Activated CD4-positive, alpha-beta memory T cell treated with anti-CD3 and anti-CD28 coated beads for 36 hours (primary cell): ENCODE results near the gene XPA. TPM values are rescaled to one million over a fixed set of nuclear protein-coding genes. Genes with fewer than 3 reads are reported as not detected.

Experiments used
- CTCF ChIA-PET: fragments of 350-600 bp; sonication (Branson Sonifier 250); formaldehyde crosslinking; loops from one replicate; lab custom pipeline; 2021; ENCODE audit warnings: antibody characterized with exemption, inconsistent platforms; lab: Charles Lee
- POLR2A ChIA-PET: fragments of 350-600 bp; sonication (Branson Sonifier 250); formaldehyde crosslinking; loops from one replicate; lab custom pipeline; 2021; ENCODE audit warnings: antibody characterized with exemption; lab: Charles Lee
- DNase-seq: peaks from one replicate; pipeline ENCODE4 v3.0.0-alpha.2; 2020
- H3K27ac Mint-ChIP-seq: one replicate; pipeline ENCODE4 v1.8.0; 2021; ENCODE audit warnings: mixed read lengths
- H3K27me3 Mint-ChIP-seq: one replicate; pipeline ENCODE4 v1.8.0; 2021; ENCODE audit warnings: mixed read lengths
- H3K36me3 Mint-ChIP-seq: one replicate; pipeline ENCODE4 v1.8.0; 2021; ENCODE audit warnings: mixed read lengths
- H3K4me1 Mint-ChIP-seq: one replicate; pipeline ENCODE4 v1.8.0; 2021; ENCODE audit warnings: low read depth, mixed read lengths
- H3K4me3 Mint-ChIP-seq: one replicate; pipeline ENCODE4 v1.8.0; 2021; ENCODE audit warnings: mild to moderate bottlenecking, mixed read lengths
- H3K9me3 Mint-ChIP-seq: one replicate; pipeline ENCODE4 v1.8.0; 2021; ENCODE audit warnings: mixed read lengths
- intact Hi-C: fragments of 100-400 bp; cut with micrococcal nuclease; formaldehyde crosslinking; loops from one replicate; pipeline ENCODE4 v1.15.1; 2023
- total RNA-seq, 2 experiments: library from RNA; stranded (reverse); gene quantifications; one replicate each; pipeline ENCODE4 v1.2.3, GENCODE V29; 2021

XPA gene
- total RNA-seq, 2 experiments from 2014 or later: 8.5 to 9.6 TPM

GRCh38 chr9:97645720-97646119, 51.4 kb downstream of the XPA start:
- POLR2A ChIA-PET: interaction anchor here (1.7 to 2.1 kb wide), 2 partner anchors 12 to 14 kb away, joined by 5 to 10 read pairs; partner anchors contain the start of genes NCBP1 and TSTD2

GRCh38 chr9:97640325-97640724, 56.8 kb downstream of the XPA start:
- DNase-seq: no peak
- peaks cover 31% of the 10 kb centered on the region for H3K36me3 Mint-ChIP-seq
- ChIA-PET CTCF (interaction anchor here (0.8 to 3.3 kb wide), 4 partner anchors 9 to 250 kb away, joined by 3 to 11 read pairs (median 3); no protein-coding TSS in a partner anchor), POLR2A (no interaction called here)
- no peak overlapping the region for H3K27ac Mint-ChIP-seq
- H3K4me3 Mint-ChIP-seq: no peak overlapping the region
- H3K27me3 Mint-ChIP-seq: no peaks in the 10 kb centered on the region
- intact Hi-C loops: no loop called here
- H3K9me3 Mint-ChIP-seq: no peaks in the 10 kb centered on the region
- peaks cover 43% of the 10 kb centered on the region for H3K4me1 Mint-ChIP-seq

More at GRCh38 chr9:97645720-97646119, 51.4 kb downstream of the XPA start:
- no peak for DNase-seq
- peaks cover under 1% of the 10 kb centered on the region for H3K4me1 Mint-ChIP-seq
- H3K27ac Mint-ChIP-seq: no peak overlapping the region
- no peaks in the 10 kb centered on the region for H3K9me3 Mint-ChIP-seq
- intact Hi-C loops: no loop called here
- CTCF ChIA-PET: interaction anchor here (1.1 to 1.7 kb wide), 2 partner anchors 12 to 177 kb away, joined by 4 to 5 read pairs; partner anchors contain the start of genes NCBP1 and TSTD2
- H3K4me3 Mint-ChIP-seq: no peak overlapping the region
- H3K27me3 Mint-ChIP-seq: no peaks in the 10 kb centered on the region
- H3K36me3 Mint-ChIP-seq: peaks cover 39% of the 10 kb centered on the region

- Mint-ChIP-seq H3K27me3 (no peaks in the 10 kb centered on the region), H3K9me3 (no peaks in the 10 kb centered on the region), H3K27ac (no peak overlapping the region), H3K4me3 (no peak overlapping the region), H3K4me1 (peaks cover 53% of the 10 kb centered on the region), H3K36me3 (peaks cover 34% of the 10 kb centered on the region)
- ChIA-PET CTCF (interaction anchor here (1.2 to 3.3 kb wide), 2 partner anchors 23 to 40 kb away, joined by 3 to 11 read pairs; no protein-coding TSS in a partner anchor), POLR2A (interaction anchor here (1.1 kb wide), 1 partner anchor 10 kb away, joined by 3 read pairs; no protein-coding TSS in a partner anchor)
- no peak for DNase-seq
- intact Hi-C loops: loop anchor here (10.0 kb wide), 3 partner anchors 166 to 1224 kb away; partner anchors contain the start of genes ZNF367 and ZNF782
Observed at GRCh38 chr9:97638666-97639065, 58.5 kb downstream of the XPA start.

- no peaks in the 10 kb centered on the region for H3K27me3 Mint-ChIP-seq
- no peak for DNase-seq
- H3K27ac Mint-ChIP-seq: no peak overlapping the region
- no peak overlapping the region for H3K4me3 Mint-ChIP-seq
- peaks cover 26% of the 10 kb centered on the region for H3K36me3 Mint-ChIP-seq
- intact Hi-C loops: loop anchor here (10.0 kb wide), 3 partner anchors 168 to 1222 kb away; partner anchors contain the start of genes ZNF367 and ZNF782
- peaks cover 56% of the 10 kb centered on the region for H3K4me1 Mint-ChIP-seq
- POLR2A ChIA-PET: no interaction called here
- CTCF ChIA-PET: no interaction called here
- no peaks in the 10 kb centered on the region for H3K9me3 Mint-ChIP-seq
Observed at GRCh38 chr9:97636903-97637302, 60.2 kb downstream of the XPA start.

- H3K4me1 Mint-ChIP-seq: peaks cover 56% of the 10 kb centered on the region
- ChIA-PET POLR2A (no interaction called here), CTCF (interaction anchor here (0.6 kb wide), 1 partner anchor 1182 kb away, joined by 3 read pairs; no protein-coding TSS in a partner anchor)
- H3K27ac Mint-ChIP-seq: peak overlapping the region; percentile 97
- no peaks in the 10 kb centered on the region for H3K27me3 Mint-ChIP-seq
- DNase-seq: no peak
- H3K4me3 Mint-ChIP-seq: peak overlapping the region; percentile 86
- intact Hi-C loops: loop anchor here (10.0 kb wide), 3 partner anchors 170 to 1220 kb away; partner anchors contain the start of genes ZNF367 and ZNF782
- peaks cover 17% of the 10 kb centered on the region for H3K36me3 Mint-ChIP-seq
- H3K9me3 Mint-ChIP-seq: no peaks in the 10 kb centered on the region
Observed at GRCh38 chr9:97635026-97635425, 62.1 kb downstream of the XPA start.

- Mint-ChIP-seq H3K4me3 (peak overlapping the region; percentile 86), H3K27ac (peak overlapping the region; percentile 97), H3K36me3 (peaks cover 17% of the 10 kb centered on the region), H3K9me3 (no peaks in the 10 kb centered on the region), H3K27me3 (no peaks in the 10 kb centered on the region), H3K4me1 (peaks cover 56% of the 10 kb centered on the region)
- no peak for DNase-seq
- ChIA-PET POLR2A (interaction anchor here (0.7 to 2.7 kb wide), 8 partner anchors 9 to 349 kb away, joined by 3 to 10 read pairs (median 6); partner anchors contain the start of genes ANP32B, TRMO and XPA), CTCF (interaction anchor here (0.7 to 3.7 kb wide), 9 partner anchors 11 to 349 kb away, joined by 3 to 28 read pairs (median 5); partner anchors contain the start of gene ANP32B)
- intact Hi-C loops: loop anchor here (1.0 to 10.0 kb wide), 11 partner anchors 62 to 1757 kb away; partner anchors contain the start of genes ANP32B, ERCC6L2, TBC1D2 and TRMO
Observed at GRCh38 chr9:97633859-97634490, 63.2 kb downstream of the XPA start.

- POLR2A ChIA-PET: interaction anchor here (0.7 to 2.7 kb wide), 10 partner anchors 9 to 349 kb away, joined by 3 to 10 read pairs (median 5); partner anchors contain the start of genes ANP32B, TRMO and XPA
- Mint-ChIP-seq H3K4me3 (peak within 1 kb of the TSS; percentile 86), H3K36me3 (peaks cover 17% of the 10 kb centered on the region), H3K27ac (peak within 1 kb of the TSS; percentile 97), H3K9me3 (no peaks in the 10 kb centered on the region), H3K4me1 (peaks cover 50% of the 10 kb centered on the region), H3K27me3 (no peaks in the 10 kb centered on the region)
- DNase-seq: peak; percentile 98
- intact Hi-C loops: loop anchor here (1.0 to 10.0 kb wide), 11 partner anchors 63 to 1756 kb away; partner anchors contain the start of genes ANP32B, ERCC6L2, TBC1D2 and TRMO
- CTCF ChIA-PET: interaction anchor here (0.7 to 3.7 kb wide), 10 partner anchors 12 to 349 kb away, joined by 3 to 28 read pairs (median 4); partner anchors contain the start of genes ANP32B and TDRD7
Observed at GRCh38 chr9:97632985-97633858, 63.9 kb downstream of the XPA start, which contains the start of the genes NCBP1 and TSTD2. NCBP1 (plus strand) TSS chr9:97633821; CDS start chr9:97633882, 61 bp downstream. TSTD2 (minus strand) TSS chr9:97633368; CDS start chr9:97627562, 5,806 bp downstream.

- peak; percentile 34 for DNase-seq
- Mint-ChIP-seq H3K27me3 (no peaks in the 10 kb centered on the region), H3K4me1 (peaks cover 45% of the 10 kb centered on the region), H3K36me3 (peaks cover 17% of the 10 kb centered on the region), H3K9me3 (no peaks in the 10 kb centered on the region), H3K27ac (peak overlapping the region; percentile 97), H3K4me3 (peak overlapping the region; percentile 86)
- intact Hi-C loops: loop anchor here (2.0 to 10.0 kb wide), 6 partner anchors 74 to 1755 kb away; partner anchors contain the start of genes ERCC6L2, ZNF367 and ZNF782
- ChIA-PET CTCF (interaction anchor here (0.7 to 3.7 kb wide), 7 partner anchors 8 to 350 kb away, joined by 3 to 28 read pairs (median 5); partner anchors contain the start of genes ANP32B and TDRD7), POLR2A (interaction anchor here (0.7 to 2.7 kb wide), 7 partner anchors 13 to 350 kb away, joined by 4 to 10 read pairs (median 6); partner anchors contain the start of genes ANP32B and TRMO)
Observed at GRCh38 chr9:97632248-97632984, 64.7 kb downstream of the XPA start.

GRCh38 chr9:97630591-97630990, 66.5 kb downstream of the XPA start:
- peaks cover 32% of the 10 kb centered on the region for H3K4me1 Mint-ChIP-seq
- H3K27ac Mint-ChIP-seq: no peak overlapping the region
- intact Hi-C loops: loop anchor here (5.0 to 10.0 kb wide), 5 partner anchors 174 to 1753 kb away; partner anchors contain the start of genes ERCC6L2, ZNF367 and ZNF782
- H3K36me3 Mint-ChIP-seq: peaks cover 14% of the 10 kb centered on the region
- no peaks in the 10 kb centered on the region for H3K27me3 Mint-ChIP-seq
- ChIA-PET POLR2A (interaction anchor here (1.2 kb wide), 1 partner anchor 67 kb away, joined by 3 read pairs; the partner anchor contains the start of gene XPA), CTCF (interaction anchor here (3.0 to 3.7 kb wide), 2 partner anchors 15 kb away, joined by 11 to 28 read pairs; no protein-coding TSS in a partner anchor)
- no peak for DNase-seq
- no peak overlapping the region for H3K4me3 Mint-ChIP-seq
- H3K9me3 Mint-ChIP-seq: no peaks in the 10 kb centered on the region

- CTCF ChIA-PET: interaction anchor here (3.0 to 3.3 kb wide), 2 partner anchors 13 to 30 kb away, joined by 11 read pairs; no protein-coding TSS in a partner anchor
- intact Hi-C loops: no loop called here
- Mint-ChIP-seq H3K4me1 (peaks cover 19% of the 10 kb centered on the region), H3K27me3 (no peaks in the 10 kb centered on the region), H3K36me3 (peaks cover 10% of the 10 kb centered on the region), H3K4me3 (no peak overlapping the region), H3K27ac (no peak overlapping the region), H3K9me3 (no peaks in the 10 kb centered on the region)
- DNase-seq: no peak
- POLR2A ChIA-PET: no interaction called here
Observed at GRCh38 chr9:97629156-97629555, 68.0 kb downstream of the XPA start.
